ENCODE measurements around the gene ARMC3.

- TF ChIP-seq CTCF (IDR thresholded peaks at IDR 0.05) = no peak
- no peak for TF ChIP-seq POLR2A (IDR thresholded peaks at IDR 0.05)
These were observed 62.6 kb downstream of the ARMC3 start for GRCh38 chr10:22990443-22990842.

Measured in uterus (tissue), 2 donors.